Head of caudate nucleus (tissue), 42 donors: Measurements from ENCODE around the gene NTN1.

Experiments used
- DNase-seq, 42 donors: peaks; one replicate each; pipeline versions ENCODE4 v3.0.0 to v3.0.0-alpha.2; 2020 to 2021; ENCODE audit warnings: mixed read lengths in 7 of 42
- intact Hi-C: fragments of 100-400 bp; cut with DNase I; formaldehyde crosslinking; loops from one replicate; pipeline ENCODE4 v1.15.0; 2022

NTN1 gene

GRCh38 chr17:9200699-9201359, 179.5 kb downstream of the NTN1 start:
- intact Hi-C loops: no loop called here
- DNase-seq: no peak

- no peak for DNase-seq
- intact Hi-C loops: no loop called here
These were observed 181.2 kb downstream of the NTN1 start for GRCh38 chr17:9202532-9202931.

GRCh38 chr17:9203771-9204425, 182.6 kb downstream of the NTN1 start:
- no peak for DNase-seq
- intact Hi-C loops: no loop called here

- peak in 4 of 42 donors; percentile 11 to 26 (median 20) for DNase-seq
- intact Hi-C loops: no loop called here
These were observed 183.5 kb downstream of the NTN1 start for GRCh38 chr17:9204637-9205329.

GRCh38 chr17:9205520-9206409, 184.5 kb downstream of the NTN1 start:
- DNase-seq: no peak
- intact Hi-C loops: no loop called here

GRCh38 chr17:9206410-9206703, 185.0 kb downstream of the NTN1 start:
- no peak for DNase-seq
- intact Hi-C loops: no loop called here

- intact Hi-C loops: no loop called here
- no peak for DNase-seq
These were observed 185.5 kb downstream of the NTN1 start for GRCh38 chr17:9206741-9207332.

- DNase-seq: no peak
- intact Hi-C loops: no loop called here
These were observed 187.2 kb downstream of the NTN1 start for GRCh38 chr17:9208381-9209105.

- intact Hi-C loops: no loop called here
- DNase-seq: no peak
These were observed 188.0 kb downstream of the NTN1 start for GRCh38 chr17:9209347-9209746.

GRCh38 chr17:9209781-9210370, 188.6 kb downstream of the NTN1 start:
- DNase-seq: no peak
- intact Hi-C loops: no loop called here

- DNase-seq: peak in 32 of 42 donors; percentile 9 to 76 (median 50)
- intact Hi-C loops: no loop called here
These were observed 189.9 kb downstream of the NTN1 start for GRCh38 chr17:9211133-9211765.

GRCh38 chr17:9212376-9213302, 191.3 kb downstream of the NTN1 start:
- DNase-seq: no peak

GRCh38 chr17:9213303-9213640, 192.0 kb downstream of the NTN1 start:
- DNase-seq: no peak
- intact Hi-C loops: no loop called here

More at GRCh38 chr17:9212376-9213302, 191.3 kb downstream of the NTN1 start:
- intact Hi-C loops: no loop called here

GRCh38 chr17:9215465-9215864, 194.2 kb downstream of the NTN1 start:
- intact Hi-C loops: no loop called here
- no peak for DNase-seq

- intact Hi-C loops: no loop called here
- DNase-seq: no peak
These were observed 196.1 kb downstream of the NTN1 start for GRCh38 chr17:9217151-9218056.
